Muscle of leg (tissue), 11 donors: ENCODE data around the gene TLR5. TPM values are rescaled to one million over a fixed set of nuclear protein-coding genes. Genes with fewer than 3 reads are reported as not detected.
A peak's percentile ranks its signal among the peaks of the same experiment; 100 is the strongest.
"Not testable (repeated sequence)": the region's sequence is repeated elsewhere in the genome, so short reads cannot be mapped to it uniquely, and the experiment has no call there.

ENCODE experiments used
- DNase-seq: peaks from one replicate; pipeline ENCODE4 v3.0.0; 2013
- H3K27ac ChIP-seq: one replicate; pipeline ENCODE4 v1.5.1; 2013; ENCODE audit warnings: mild to moderate bottlenecking, low read length, control low read depth
- H3K27me3 ChIP-seq: one replicate; pipeline ENCODE4 v1.6.1; 2013; ENCODE audit warnings: low read length; ENCODE audit not compliant: control insufficient read depth, insufficient read depth
- H3K36me3 ChIP-seq: one replicate; pipeline ENCODE4 v1.6.1; 2013; ENCODE audit warnings: low read length; ENCODE audit not compliant: control insufficient read depth, insufficient read depth
- H3K4me1 ChIP-seq: one replicate; pipeline ENCODE4 v1.6.1; 2013; ENCODE audit warnings: low read length; ENCODE audit not compliant: control insufficient read depth, insufficient read depth
- H3K4me3 ChIP-seq: one replicate; pipeline ENCODE4 v1.5.1; 2013; ENCODE audit warnings: low read length, control low read depth
- H3K9me3 ChIP-seq: replicated peaks from 2 replicates; pipeline ENCODE4 v1.6.1; 2013; ENCODE audit warnings: low read depth, low read length; ENCODE audit not compliant: control insufficient read depth
- WGBS: methylation state at CpG from one replicate; pipeline ENCODE4 v1.1.5; 2013; ENCODE audit warnings: missing lambda C conversion rate; ENCODE audit not compliant: insufficient coverage; 5-methylcytosine and 5-hydroxymethylcytosine counted together
- polyA plus RNA-seq, 8 donors: library from polyadenylated mRNA; unstranded; fragments of 120-200 nt; gene quantifications; one replicate each; pipeline versions ENCODE4 v1.2.1 to v1.2.3, GENCODE V29; 2013; ENCODE audit warnings: inconsistent platforms in 1 of 8, low replicate concordance in 1 of 8; ENCODE audit not compliant: insufficient read length in 8 of 8, insufficient read depth in 1 of 8
- total RNA-seq: library from RNA; stranded (reverse); fragments of 120-200 nt; gene quantifications from one replicate; pipeline ENCODE4 v1.2.4, GENCODE V29; 2013

The TLR5 gene
- total and polyA plus RNA-seq, 9 donors = 3.1 to 4.9 (median 3.8) TPM

DNA sequence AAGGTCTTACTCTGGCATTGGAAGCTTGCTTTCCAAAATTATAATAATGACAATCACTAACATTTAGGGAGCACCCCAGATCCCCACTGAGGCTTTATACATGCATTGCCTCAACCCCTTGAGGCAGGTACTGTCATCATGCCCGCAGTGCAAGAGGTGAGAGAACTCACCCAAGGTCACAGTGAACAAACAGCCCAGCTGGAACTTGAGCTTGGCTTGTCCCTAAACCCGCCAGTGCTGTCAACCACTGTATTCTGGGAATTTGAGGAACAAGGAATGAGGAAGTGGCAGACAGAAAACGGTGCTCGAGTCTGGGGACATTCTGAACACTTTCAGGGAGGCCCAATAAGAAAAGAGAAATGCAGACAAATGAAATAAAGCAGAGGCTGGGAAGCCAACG lies 34.6 kb upstream of the TLR5 start:
- Histone ChIP-seq H3K4me3 (no peak overlapping the region), H3K36me3 (no peaks in the 10 kb centered on the region), H3K4me1 (peaks cover 4% of the 10 kb centered on the region), H3K27me3 (no peaks in the 10 kb centered on the region), H3K9me3 (no peaks in the 10 kb centered on the region), H3K27ac (no peak overlapping the region)
- 40% methylated on average over 1 of the region's 5 CpGs for WGBS
- DNase-seq = peak; percentile 71

DNA sequence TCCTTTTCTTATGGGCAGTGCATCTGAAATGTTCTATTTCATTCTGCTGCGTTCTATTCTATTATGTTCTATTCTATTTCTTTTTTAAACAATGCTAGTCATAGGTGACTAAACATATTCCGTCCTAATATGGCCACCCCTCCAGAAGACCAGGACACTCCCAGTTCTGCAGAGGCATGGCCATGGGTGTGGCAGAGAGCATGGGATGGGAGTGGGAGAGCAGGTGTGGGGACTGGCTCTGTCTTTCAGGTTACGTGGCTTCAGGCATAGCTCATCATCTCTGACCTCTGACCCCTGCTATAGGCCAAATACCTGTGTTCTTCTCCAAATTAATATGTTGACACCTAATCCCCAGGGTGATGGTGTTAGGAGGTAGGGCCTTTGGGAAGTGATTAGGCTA lies 33.4 kb upstream of the TLR5 start:
- Histone ChIP-seq H3K4me3 (no peak overlapping the region), H3K9me3 (no peaks in the 10 kb centered on the region), H3K27ac (no peak overlapping the region), H3K4me1 (peaks cover 4% of the 10 kb centered on the region), H3K36me3 (no peaks in the 10 kb centered on the region), H3K27me3 (no peaks in the 10 kb centered on the region)
- no peak for DNase-seq
- WGBS = no CpG with 5 or more reads among the region's 3 CpGs

DNA sequence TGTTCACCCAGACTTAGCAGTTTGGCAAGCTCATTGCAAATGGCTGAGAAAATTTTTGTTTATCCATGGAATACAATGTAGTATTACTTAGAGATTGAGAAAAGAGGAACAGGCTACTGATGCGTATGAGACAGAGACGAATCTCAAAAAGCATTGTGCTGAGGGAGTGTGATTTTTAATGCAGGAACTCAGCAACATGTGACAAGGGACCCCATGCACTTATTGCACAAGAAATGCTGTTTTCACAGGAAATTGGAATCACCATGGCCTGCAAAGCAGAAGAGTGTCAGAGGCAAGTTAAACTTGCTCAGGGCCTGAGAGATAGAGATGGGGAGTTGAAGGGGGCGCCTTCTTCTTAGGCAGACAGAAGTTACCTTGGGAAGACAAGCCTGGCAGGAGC lies 32.6 kb upstream of the TLR5 start:
- H3K36me3 ChIP-seq = no peaks in the 10 kb centered on the region
- DNase-seq = peak; percentile 80
- no peak overlapping the region for H3K27ac ChIP-seq
- no peak overlapping the region for H3K4me3 ChIP-seq
- 58% methylated on average over 3 of the region's 3 CpGs for WGBS
- H3K4me1 ChIP-seq = peaks cover 2% of the 10 kb centered on the region
- H3K9me3 ChIP-seq = no peaks in the 10 kb centered on the region
- H3K27me3 ChIP-seq = no peaks in the 10 kb centered on the region

DNA sequence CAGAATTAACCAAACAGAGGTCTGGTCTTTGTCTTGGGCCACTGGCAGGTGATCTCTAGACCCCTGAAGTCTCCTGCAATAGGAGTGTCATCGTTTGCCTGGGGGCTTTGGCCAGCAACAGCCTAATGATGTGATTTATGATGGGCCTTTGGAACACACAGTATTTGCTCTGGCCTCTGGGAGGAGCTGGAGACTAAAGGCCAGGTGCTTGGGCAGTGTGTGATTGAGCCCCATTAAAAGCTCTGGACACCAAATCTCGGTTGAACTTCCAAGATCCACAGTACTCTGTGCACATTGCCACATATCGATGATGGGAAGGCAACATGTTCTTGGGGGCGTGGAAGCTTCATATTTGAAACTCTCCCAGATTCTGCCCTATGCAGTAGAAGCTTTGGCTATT lies 32.0 kb upstream of the TLR5 start:
- H3K4me3 ChIP-seq = no peak overlapping the region
- no peaks in the 10 kb centered on the region for H3K36me3 ChIP-seq
- no peaks in the 10 kb centered on the region for H3K9me3 ChIP-seq
- H3K27ac ChIP-seq = no peak overlapping the region
- H3K27me3 ChIP-seq = no peaks in the 10 kb centered on the region
- 18% methylated on average over 1 of the region's 4 CpGs for WGBS
- DNase-seq = no peak
- H3K4me1 ChIP-seq = peaks cover 2% of the 10 kb centered on the region

DNA sequence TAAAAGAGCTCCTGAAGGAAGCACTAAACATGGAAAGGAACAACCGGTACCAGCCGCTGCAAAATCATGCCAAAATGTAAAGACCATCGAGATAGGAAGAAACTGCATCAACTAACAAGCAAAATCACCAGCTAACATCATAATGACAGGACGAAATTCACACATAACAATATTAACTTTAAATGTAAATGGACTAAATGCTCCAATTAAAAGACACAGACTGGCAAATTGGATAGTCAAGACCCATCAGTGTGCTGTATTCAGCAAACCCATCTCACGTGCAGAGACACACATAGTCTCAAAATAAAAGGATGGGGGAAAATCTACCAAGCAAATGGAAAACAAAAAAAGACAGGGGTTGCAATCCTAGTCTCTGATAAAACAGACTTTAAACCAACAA lies 26.4 kb upstream of the TLR5 start:
- not testable (repeated sequence) for H3K36me3 ChIP-seq, H3K4me1 ChIP-seq, DNase-seq, H3K27ac ChIP-seq, H3K4me3 ChIP-seq, H3K9me3 ChIP-seq, H3K27me3 ChIP-seq
- WGBS = no CpG with 5 or more reads among the region's 5 CpGs

DNA sequence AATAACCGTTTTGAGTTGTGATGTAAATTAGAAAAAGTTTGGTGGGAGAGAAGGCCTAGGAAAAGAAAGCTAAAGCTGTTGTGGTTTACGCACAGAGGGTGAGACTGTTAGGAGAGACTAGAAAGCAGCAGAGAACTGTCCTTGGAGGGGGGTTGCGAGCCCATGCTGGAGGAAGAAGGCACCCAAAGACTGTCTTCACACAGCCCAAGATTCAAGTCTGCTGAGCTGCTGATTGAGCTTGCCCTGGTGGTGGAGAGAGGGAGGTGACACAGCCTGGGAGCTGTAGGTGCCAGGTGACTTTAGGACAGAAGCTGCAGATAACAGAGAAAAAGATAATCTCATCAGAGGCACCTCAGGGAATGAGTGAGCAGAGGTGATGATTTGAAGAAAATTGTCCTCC lies 18.3 kb upstream of the TLR5 start:
- 75% methylated on average over 3 of the region's 3 CpGs for WGBS
- Histone ChIP-seq H3K36me3 (no peaks in the 10 kb centered on the region), H3K9me3 (no peaks in the 10 kb centered on the region), H3K27ac (no peak overlapping the region), H3K27me3 (no peaks in the 10 kb centered on the region), H3K4me1 (no peaks in the 10 kb centered on the region), H3K4me3 (no peak overlapping the region)
- DNase-seq = no peak

DNA sequence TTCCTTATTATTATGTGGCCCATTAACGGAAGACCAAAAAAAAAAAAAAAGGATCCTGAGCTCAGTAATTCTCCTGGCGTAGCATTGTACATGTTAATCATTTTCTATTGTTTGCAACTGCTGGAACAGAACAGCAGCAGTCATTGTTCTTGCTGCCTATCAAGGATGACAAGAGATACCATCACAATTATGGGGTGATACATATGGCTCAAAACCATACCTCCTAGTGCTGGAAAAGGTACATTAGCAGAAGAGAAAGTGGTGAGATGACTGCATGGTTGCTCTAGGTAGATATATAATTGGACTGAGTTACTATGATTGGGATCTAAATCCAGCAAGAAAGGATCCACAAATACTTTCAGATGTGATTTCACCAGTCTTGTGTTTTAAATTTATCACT lies 13.3 kb upstream of the TLR5 start:
- H3K4me3 ChIP-seq = no peak overlapping the region
- H3K27me3 ChIP-seq = peaks cover 3% of the 10 kb centered on the region
- H3K4me1 ChIP-seq = peaks cover 3% of the 10 kb centered on the region
- H3K36me3 ChIP-seq = no peaks in the 10 kb centered on the region
- WGBS = no CpG with 5 or more reads among the region's 2 CpGs
- DNase-seq = no peak
- no peaks in the 10 kb centered on the region for H3K9me3 ChIP-seq
- no peak overlapping the region for H3K27ac ChIP-seq

DNA sequence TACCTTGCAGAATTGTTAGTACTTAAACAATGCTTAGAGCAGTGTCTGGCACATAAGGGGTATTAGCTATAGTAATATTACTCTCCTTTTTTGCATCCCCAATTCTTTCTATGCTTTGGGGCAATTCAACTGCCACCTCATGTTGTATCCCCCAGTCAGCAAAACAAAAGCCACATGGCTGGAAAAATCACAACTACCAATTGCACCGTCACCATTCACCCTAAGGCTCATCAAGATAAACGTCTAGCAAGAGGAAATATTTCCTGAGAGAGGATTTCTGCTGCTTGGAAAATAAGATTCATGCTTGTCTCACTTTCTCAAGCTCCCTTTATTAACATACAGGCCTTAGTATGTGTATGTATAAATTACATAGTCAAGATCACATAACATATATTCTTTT lies 12.1 kb upstream of the TLR5 start:
- no peaks in the 10 kb centered on the region for H3K9me3 ChIP-seq
- no peaks in the 10 kb centered on the region for H3K36me3 ChIP-seq
- H3K4me1 ChIP-seq = peaks cover 5% of the 10 kb centered on the region
- no CpG with 5 or more reads among the region's 2 CpGs for WGBS
- DNase-seq = no peak
- H3K27me3 ChIP-seq = peaks cover 3% of the 10 kb centered on the region
- no peak overlapping the region for H3K27ac ChIP-seq
- H3K4me3 ChIP-seq = no peak overlapping the region

DNA sequence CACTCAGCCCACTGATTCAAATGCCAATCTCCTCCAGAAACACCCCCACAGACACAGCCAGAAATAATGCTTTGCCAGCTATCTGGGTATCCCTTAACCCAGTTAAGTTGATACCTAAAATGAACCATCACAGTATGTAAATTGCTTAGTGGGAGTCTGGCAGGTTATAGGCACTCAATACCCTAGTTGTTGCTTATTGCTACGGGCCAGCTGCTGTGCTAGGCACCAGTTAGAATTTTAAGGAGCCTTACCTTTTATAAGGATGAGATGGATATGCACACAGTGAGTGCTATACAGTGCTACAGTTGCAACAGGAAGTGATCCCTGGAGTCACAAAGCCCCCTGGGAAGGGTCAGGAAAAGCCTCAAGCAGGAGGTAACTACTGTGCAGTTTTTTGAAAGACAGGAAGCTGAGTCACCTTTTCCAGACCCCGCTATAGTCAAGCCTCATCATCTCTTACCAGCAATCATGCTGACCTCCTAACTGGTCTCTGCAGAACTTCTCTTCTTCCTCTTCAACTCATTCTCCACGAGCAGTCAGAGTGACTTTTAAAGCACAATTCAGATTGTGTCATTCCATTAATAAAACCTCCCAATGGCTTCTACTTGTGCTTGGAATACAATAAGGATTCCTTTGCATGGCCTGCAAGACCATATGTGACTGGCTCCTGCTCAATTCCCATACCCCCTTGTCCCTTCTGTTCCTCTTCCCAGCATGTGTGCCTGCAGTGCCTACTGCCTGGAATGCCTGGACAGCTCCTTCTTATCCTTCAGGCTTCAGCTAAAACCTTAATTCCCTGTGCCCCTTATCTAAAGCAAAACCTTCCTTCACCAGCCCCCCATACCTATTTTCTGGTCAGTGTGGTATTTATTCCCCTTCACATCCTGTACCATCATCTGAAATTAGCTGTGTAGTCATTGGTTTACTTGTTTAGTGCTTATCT lies 10.4 kb upstream of the TLR5 start:
- no peak overlapping the region for H3K4me3 ChIP-seq
- no peaks in the 10 kb centered on the region for H3K36me3 ChIP-seq
- 71% methylated on average over 3 of the region's 3 CpGs for WGBS
- peak; percentile 50 for DNase-seq
- H3K27ac ChIP-seq = peak overlapping the region; percentile 9
- peaks cover 3% of the 10 kb centered on the region for H3K27me3 ChIP-seq
- peaks cover 11% of the 10 kb centered on the region for H3K4me1 ChIP-seq
- no peaks in the 10 kb centered on the region for H3K9me3 ChIP-seq

DNA sequence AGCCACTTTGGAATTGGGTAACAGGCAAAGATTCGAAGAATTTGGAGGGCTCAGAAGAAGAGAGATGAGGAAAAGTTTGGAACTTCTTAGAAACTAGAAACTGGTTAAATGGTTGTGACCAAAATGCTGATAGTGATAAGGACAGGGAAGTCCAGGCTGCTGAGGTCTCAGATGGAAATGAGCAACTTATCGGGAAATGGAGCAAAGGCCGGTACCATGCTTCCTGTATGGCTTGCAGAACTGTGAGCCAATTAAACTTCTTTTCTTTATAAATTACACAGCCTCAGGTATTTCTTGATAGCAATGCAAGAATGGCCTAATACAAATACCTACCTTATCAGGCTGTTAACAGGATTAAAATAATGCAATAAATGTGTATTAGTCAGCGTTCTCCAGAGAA lies 9.4 kb upstream of the TLR5 start:
- H3K36me3 ChIP-seq = no peaks in the 10 kb centered on the region
- peaks cover 11% of the 10 kb centered on the region for H3K4me1 ChIP-seq
- H3K9me3 ChIP-seq = no peaks in the 10 kb centered on the region
- H3K27me3 ChIP-seq = peaks cover 3% of the 10 kb centered on the region
- DNase-seq = no peak
- H3K4me3 ChIP-seq = no peak overlapping the region
- H3K27ac ChIP-seq = no peak overlapping the region
- WGBS = 100% methylated on average over 1 of the region's 4 CpGs
